Esophagus muscularis mucosa (tissue), 4 donors: ENCODE results near the gene SPINK4. TPM values are rescaled to one million over a fixed set of nuclear protein-coding genes. Genes with fewer than 3 reads are reported as not detected.

Experiments
- DNase-seq: peaks from one replicate; pipeline ENCODE4 v3.0.0-alpha.2; 2017; ENCODE audit errors: extremely low spot score
- H3K27ac ChIP-seq, 4 donors: fragments of 200-600 bp; sonication (generic); replicated peaks in 1 of 4; 1 replicate in 3 of 4; 2 replicates in 1 of 4; pipeline ENCODE4 v1.5.1; 2016 to 2019; ENCODE audit warnings: mild to moderate bottlenecking in 1 of 4
- H3K27me3 ChIP-seq, 4 donors: fragments of 200-600 bp; sonication (generic); one replicate each; pipeline versions ENCODE4 v1.5.1 to v1.6.0; 2016 to 2019
- H3K36me3 ChIP-seq, 4 donors: fragments of 200-600 bp; sonication (generic); one replicate each; pipeline ENCODE4 v1.5.1; 2016 to 2019
- H3K4me1 ChIP-seq, 4 donors: fragments of 200-600 bp; sonication (generic); one replicate each; pipeline ENCODE4 v1.5.1; 2016 to 2019
- H3K4me3 ChIP-seq, 4 donors: fragments of 200-600 bp; sonication (generic); 1 replicate in 2 of 4; 2 replicates in 2 of 4; pipeline ENCODE4 v1.5.1; 2016 to 2019; ENCODE audit warnings: mild to moderate bottlenecking in 4 of 4, moderate library complexity in 1 of 4
- H3K9me3 ChIP-seq, 4 donors: fragments of 200-600 bp; sonication (generic); 1 replicate in 3 of 4; 2 replicates in 1 of 4; pipeline ENCODE4 v1.5.1; 2016 to 2019
- CTCF ChIP-seq, 3 experiments: fragments of 200-600 bp in 2 of 3; fragments of 450-650 bp in 1 of 3; sonication (generic) in 2 of 3; IDR thresholded peaks; one replicate each; pipeline ENCODE4 v1.5.1; 2017 to 2019; ENCODE audit warnings: antibody characterized with exemption in 3 of 3, mild to moderate bottlenecking in 2 of 3, moderate library complexity in 1 of 3
- EP300 ChIP-seq: sonication (generic); formaldehyde crosslinking; IDR thresholded peaks from one replicate; pipeline ENCODE4 v1.6.1; 2017; ENCODE audit warnings: antibody characterized with exemption
- POLR2A ChIP-seq: fragments of 450-650 bp; IDR thresholded peaks from one replicate; pipeline ENCODE4 v1.6.1; 2017; ENCODE audit warnings: antibody characterized with exemption, moderate library complexity, mild to moderate bottlenecking, low read depth
- POLR2AphosphoS5 ChIP-seq, 2 donors: sonication (generic); formaldehyde crosslinking; IDR thresholded peaks; one replicate each; pipeline ENCODE4 v1.6.1; 2017; ENCODE audit warnings: antibody characterized with exemption in 2 of 2
- WGBS: methylation state at CpG from one replicate; pipeline ENCODE4 v1.1.5; 2018; 5-methylcytosine and 5-hydroxymethylcytosine counted together
- intact Hi-C: fragments of 100-400 bp; cut with DNase I; formaldehyde crosslinking; loops from one replicate; pipeline ENCODE4 v1.15.1; 2023
- total RNA-seq, 4 donors: library from RNA; depleted of rRNA; stranded (reverse); fragments of >200 nt; gene quantifications; one replicate each; pipeline versions ENCODE4 v1.1.0 to v1.2.1, GENCODE V29; 2016

Gene SPINK4
- total RNA-seq, 4 donors from 2014 or later, result not detected

GRCh38 chr9:33223696-33224095 lies 16.3 kb upstream of the SPINK4 start:
- no peak for DNase-seq
- intact Hi-C loops, result loop anchor here (5.0 kb wide), 2 partner anchors 51 to 126 kb away; no protein-coding TSS in a partner anchor
- no peak overlapping the region for H3K4me3 ChIP-seq
- H3K9me3 ChIP-seq, result no peaks in the 10 kb centered on the region
- no peaks in the 10 kb centered on the region for H3K27me3 ChIP-seq
- TF ChIP-seq CTCF (IDR thresholded peaks at IDR 0.05), result no peak
- no peak for TF ChIP-seq POLR2AphosphoS5 (IDR thresholded peaks at IDR 0.05)
- no peak for TF ChIP-seq POLR2A
- TF ChIP-seq EP300, result no peak
- WGBS, result 59% methylated on average over 1 of the region's 1 CpG
- peaks cover 4 to 10% (median 7%) of the 10 kb centered on the region in 4 donors for H3K4me1 ChIP-seq
- H3K27ac ChIP-seq, result no peak overlapping the region
- no peaks in the 10 kb centered on the region for H3K36me3 ChIP-seq

- Histone ChIP-seq H3K4me1 (peaks cover 4 to 10% (median 7%) of the 10 kb centered on the region in 4 donors), H3K36me3 (no peaks in the 10 kb centered on the region), H3K9me3 (no peaks in the 10 kb centered on the region), H3K27ac (no peak overlapping the region), H3K27me3 (no peaks in the 10 kb centered on the region), H3K4me3 (no peak overlapping the region)
- WGBS, result 23% methylated on average over 6 of the region's 6 CpGs
- no peak for TF ChIP-seq POLR2AphosphoS5 (IDR thresholded peaks at IDR 0.05)
- peak; percentile 75 to 85 (median 79) for TF ChIP-seq CTCF (IDR thresholded peaks at IDR 0.05)
- TF ChIP-seq POLR2A, result no peak
- DNase-seq, result no peak
- intact Hi-C loops, result loop anchor here (1.0 kb wide), 1 partner anchor 143 kb away; no protein-coding TSS in a partner anchor
These were observed 14.4 kb upstream of the SPINK4 start for GRCh38 chr9:33225319-33226147.

- no peak for TF ChIP-seq POLR2AphosphoS5 (IDR thresholded peaks at IDR 0.05)
- no peak for TF ChIP-seq CTCF (IDR thresholded peaks at IDR 0.05)
- no peak for TF ChIP-seq EP300
- TF ChIP-seq POLR2A, result no peak
- intact Hi-C loops, result no loop called here
- Histone ChIP-seq H3K4me3 (no peak overlapping the region), H3K27ac (peak overlapping the region in 1 of 4 donors; percentile 26), H3K9me3 (no peaks in the 10 kb centered on the region), H3K4me1 (peaks cover 4 to 10% (median 7%) of the 10 kb centered on the region in 4 donors), H3K36me3 (no peaks in the 10 kb centered on the region), H3K27me3 (no peaks in the 10 kb centered on the region)
- no peak for DNase-seq
- WGBS, result 86% methylated on average over 10 of the region's 10 CpGs
These were observed 13.0 kb upstream of the SPINK4 start for GRCh38 chr9:33227008-33227398.

- Histone ChIP-seq H3K36me3 (no peaks in the 10 kb centered on the region), H3K27ac (no peak overlapping the region), H3K9me3 (no peaks in the 10 kb centered on the region), H3K4me3 (no peak overlapping the region), H3K4me1 (peaks cover 4 to 10% (median 7%) of the 10 kb centered on the region in 4 donors), H3K27me3 (no peaks in the 10 kb centered on the region)
- DNase-seq, result no peak
- TF ChIP-seq CTCF (IDR thresholded peaks at IDR 0.05) (no peak), POLR2A (no peak), EP300 (no peak), POLR2AphosphoS5 (IDR thresholded peaks at IDR 0.05) (no peak)
- intact Hi-C loops, result no loop called here
- WGBS, result 75% methylated on average over 7 of the region's 8 CpGs
These were observed 12.2 kb upstream of the SPINK4 start for GRCh38 chr9:33227741-33228140.
